Motor neuron (in vitro differentiated cells): ENCODE results near the gene MORN1. TPM values are rescaled to one million over a fixed set of nuclear protein-coding genes. Genes with fewer than 3 reads are reported as not detected.

Source experiments
- ATAC-seq, 8 experiments: fragments of 200-7000 bp; cut with Tn5 transposase; replicated peaks in 6 of 8; 2 replicates each; pipeline ENCODE4 v1.8.0; 2021; ENCODE audit warnings: mild to moderate bottlenecking in 8 of 8, moderate library complexity in 8 of 8
- H3K27ac ChIP-seq, 2 donors: fragments of 250-450 bp; sonication (Bioruptor Pico); 2 replicates each; pipeline ENCODE4 v1.9.0; 2021; ENCODE audit warnings: antibody characterized with exemption in 2 of 2, mild to moderate bottlenecking in 2 of 2, moderate library complexity in 1 of 2
- H3K4me1 ChIP-seq, 2 donors: fragments of 250-450 bp; sonication (Bioruptor Pico); replicated peaks in 1 of 2; 2 replicates each; pipeline ENCODE4 v1.6.1; 2021; ENCODE audit warnings: antibody characterized with exemption in 2 of 2, mild to moderate bottlenecking in 2 of 2, moderate library complexity in 1 of 2
- H3K4me3 ChIP-seq, 5 donors: fragments of 250-450 bp; sonication (Bioruptor Pico); 2 replicates each; pipeline ENCODE4 v1.9.0; 2021; ENCODE audit warnings: antibody characterized with exemption in 5 of 5, mild to moderate bottlenecking in 5 of 5, moderate library complexity in 4 of 5
- WGBS, 10 experiments: fragments of 450-650 bp; shearing (Covaris generic); methylation state at CpG; one replicate each; pipeline ENCODE4 v1.0.0; 2022; 5-methylcytosine and 5-hydroxymethylcytosine counted together
- in situ Hi-C, 9 experiments: fragments of 400-800 bp; cut with MboI; loops; one replicate each; pipeline ENCODE4 v1.15.0; 2021; ENCODE audit warnings: low sequenced_read_pairs in 9 of 9, low pct_unique_long_range_greater_than_20kb in 2 of 9; ENCODE audit not compliant: unreplicated experiment in 9 of 9
- total RNA-seq, 8 experiments: library from RNA; unstranded; fragments of 300-600 nt; gene quantifications; 2 replicates each; pipeline versions ENCODE4 v1.2.3 to v1.2.4, GENCODE V29; 2022

Gene MORN1
- total RNA-seq, 8 experiments from 2014 or later, result 13.5 to 28.6 (median 21.8) TPM

GRCh38 chr1:2288816-2289536, 102.4 kb downstream of the MORN1 start:
- 75 to 83% (median 80%) methylated on average over 3 to 9 of the region's 20 CpGs; no CpG with 5 or more reads in 7 of the 10 experiments for WGBS, 10 experiments
- Histone ChIP-seq H3K4me3 (no peak overlapping the region), H3K27ac (peak overlapping the region in 1 of 2 donors; percentile 23), H3K4me1 (peaks cover 37 to 57% of the 10 kb centered on the region in 2 donors)
- ATAC-seq, result no peak
- in situ Hi-C loops, result no loop called here

- H3K27ac ChIP-seq, result no peak overlapping the region
- WGBS, 10 experiments, result 82 to 84% (median 82%) methylated on average over 6 to 9 of the region's 10 CpGs; no CpG with 5 or more reads in 7 of the 10 experiments
Observed at GRCh38 chr1:2288311-2288710, 103.0 kb downstream of the MORN1 start.

GRCh38 chr1:2287649-2288048, 103.7 kb downstream of the MORN1 start:
- no peak for ATAC-seq
- peaks cover 33 to 55% of the 10 kb centered on the region in 2 donors for H3K4me1 ChIP-seq
- in situ Hi-C loops, result no loop called here
- H3K27ac ChIP-seq, result no peak overlapping the region
- WGBS, 10 experiments, result 90 to 100% methylated on average over 2 of the region's 14 CpGs; no CpG with 5 or more reads in 8 of the 10 experiments
- no peak overlapping the region for H3K4me3 ChIP-seq

More at GRCh38 chr1:2288311-2288710, 103.0 kb downstream of the MORN1 start:
- H3K4me3 ChIP-seq, result no peak overlapping the region
- in situ Hi-C loops, result no loop called here
- H3K4me1 ChIP-seq, result peaks cover 33 to 55% of the 10 kb centered on the region in 2 donors
- no peak for ATAC-seq

GRCh38 chr1:2286923-2287322, 104.4 kb downstream of the MORN1 start:
- WGBS, 10 experiments, result 83 to 100% (median 93%) methylated on average over 5 to 7 of the region's 15 CpGs; no CpG with 5 or more reads in 6 of the 10 experiments
- no peak for ATAC-seq
- H3K27ac ChIP-seq, result no peak overlapping the region
- no peak overlapping the region for H3K4me3 ChIP-seq
- peaks cover 33 to 50% of the 10 kb centered on the region in 2 donors for H3K4me1 ChIP-seq
- in situ Hi-C loops, result no loop called here

GRCh38 chr1:2284932-2285331, 106.4 kb downstream of the MORN1 start:
- H3K4me1 ChIP-seq, result peaks cover 15 to 31% of the 10 kb centered on the region in 2 donors
- H3K4me3 ChIP-seq, result no peak overlapping the region
- ATAC-seq, result no peak
- in situ Hi-C loops, result no loop called here
- H3K27ac ChIP-seq, result peak overlapping the region in 1 of 2 donors; percentile 49
- 63 to 96% (median 91%) methylated on average over 2 to 9 of the region's 9 CpGs; no CpG with 5 or more reads in 1 of the 10 experiments for WGBS, 10 experiments

- ATAC-seq, result peak in 2 of 8 experiments; percentile 10
- no peak overlapping the region for H3K4me3 ChIP-seq
- WGBS, 10 experiments, result 30 to 97% (median 69%) methylated on average over 2 to 18 of the region's 27 CpGs; no CpG with 5 or more reads in 6 of the 10 experiments
- in situ Hi-C loops, result no loop called here
- peaks cover 17 to 31% of the 10 kb centered on the region in 2 donors for H3K4me1 ChIP-seq
- H3K27ac ChIP-seq, result peak overlapping the region in 1 of 2 donors; percentile 49
Observed at GRCh38 chr1:2283991-2284895, 107.1 kb downstream of the MORN1 start.

GRCh38 chr1:2283371-2283990, 107.9 kb downstream of the MORN1 start:
- no peak overlapping the region for H3K4me3 ChIP-seq
- ATAC-seq, result no peak
- H3K27ac ChIP-seq, result no peak overlapping the region
- peaks cover 20 to 31% of the 10 kb centered on the region in 2 donors for H3K4me1 ChIP-seq
- in situ Hi-C loops, result no loop called here
- 80 to 100% (median 95%) methylated on average over 1 to 7 of the region's 21 CpGs; no CpG with 5 or more reads in 5 of the 10 experiments for WGBS, 10 experiments

GRCh38 chr1:2282556-2283270, 108.6 kb downstream of the MORN1 start:
- Histone ChIP-seq H3K4me3 (no peak overlapping the region), H3K27ac (no peak overlapping the region), H3K4me1 (peaks cover 26 to 36% of the 10 kb centered on the region in 2 donors)
- WGBS, 10 experiments, result 92 to 100% (median 95%) methylated on average over 2 to 8 of the region's 29 CpGs; no CpG with 5 or more reads in 5 of the 10 experiments
- ATAC-seq, result no peak
- in situ Hi-C loops, result no loop called here

- Histone ChIP-seq H3K27ac (peak overlapping the region; percentile 0 to 79), H3K4me3 (no peak overlapping the region), H3K4me1 (peaks cover 52 to 63% of the 10 kb centered on the region in 2 donors)
- no peak for ATAC-seq
- in situ Hi-C loops, result no loop called here
- WGBS, 10 experiments, result 41 to 100% (median 77%) methylated on average over 1 to 8 of the region's 9 CpGs; no CpG with 5 or more reads in 4 of the 10 experiments
Observed at GRCh38 chr1:2279817-2280216, 111.5 kb downstream of the MORN1 start.

GRCh38 chr1:2279210-2279639, 112.1 kb downstream of the MORN1 start:
- Histone ChIP-seq H3K4me1 (peaks cover 54 to 63% of the 10 kb centered on the region in 2 donors), H3K4me3 (no peak overlapping the region), H3K27ac (peak overlapping the region; percentile 47 to 79)
- WGBS, 10 experiments, result 60% methylated on average over 1 of the region's 13 CpGs; no CpG with 5 or more reads in 9 of the 10 experiments
- in situ Hi-C loops, result no loop called here
- ATAC-seq, result peak; percentile 63 to 87 (median 81)

GRCh38 chr1:2278591-2279209, 112.7 kb downstream of the MORN1 start:
- 52 to 90% (median 76%) methylated on average over 2 to 4 of the region's 16 CpGs; no CpG with 5 or more reads in 6 of the 10 experiments for whole genome bisulfite sequencing, 10 experiments
- Histone ChIP-seq H3K4me3 (no peak overlapping the region), H3K4me1 (peaks cover 57 to 63% of the 10 kb centered on the region in 2 donors), H3K27ac (peak overlapping the region; percentile 47 to 79)
- in situ Hi-C loops, result no loop called here
- ATAC-seq, result peak in 6 of 8 experiments; percentile 1 to 15 (median 8)
